Caco-2 (cell line): ENCODE data around the gene LRRC28. TPM values are rescaled to one million over a fixed set of nuclear protein-coding genes. Genes with fewer than 3 reads are reported as not detected.

Experiments used
- BruUV-seq: library from RNA; stranded (reverse); fragments of 400-500 nt; replicated peaks from 2 replicates; lab custom pipeline; 2021; lab: Mats Ljungman, UMichigan
- CTCF ChIA-PET: fragments of 300-600 bp; sonication (Branson Sonifier 250); formaldehyde crosslinking; loops from one replicate; lab custom pipeline; 2022; ENCODE audit warnings: antibody characterized with exemption; lab: Charles Lee
- POLR2A ChIA-PET: fragments of 300-600 bp; sonication (Branson Sonifier 250); formaldehyde crosslinking; loops from one replicate; lab custom pipeline; 2022; ENCODE audit warnings: antibody characterized with exemption; lab: Charles Lee
- DNase-seq, 2 experiments: peaks; one replicate each; pipeline versions ENCODE4 v3.0.0 to v3.0.0-alpha.2; 2020 to 2022
- H3K27me3 ChIP-seq: replicated peaks from 2 replicates; pipeline ENCODE4 v1.6.0; 2011; ENCODE audit warnings: low read length; ENCODE audit not compliant: control insufficient read depth, insufficient read depth
- H3K36me3 ChIP-seq: 2 replicates; pipeline ENCODE4 v1.5.1; 2011; ENCODE audit warnings: low read length; ENCODE audit not compliant: control insufficient read depth, insufficient read depth
- H3K4me1 ChIP-seq: fragments of 250-450 bp; sonication (Bioruptor Pico); 2 replicates; pipeline ENCODE4 v1.5.1; 2020; ENCODE audit warnings: mild to moderate bottlenecking
- H3K4me3 ChIP-seq: 2 replicates; pipeline ENCODE4 v1.5.1; 2011; ENCODE audit warnings: low read depth, mild to moderate bottlenecking, control low read depth, low read length
- H3K9me3 ChIP-seq: fragments of 250-450 bp; sonication (Bioruptor Pico); 2 replicates; pipeline ENCODE4 v1.5.1; 2020; ENCODE audit warnings: mild to moderate bottlenecking, moderate library complexity
- H3K27ac Mint-ChIP-seq: one replicate; pipeline ENCODE4 v1.8.0; 2022; ENCODE audit warnings: mixed read lengths; ENCODE audit not compliant: unreplicated experiment
- H3K27me3 Mint-ChIP-seq: one replicate; pipeline ENCODE4 v1.8.0; 2022; ENCODE audit warnings: mixed read lengths; ENCODE audit not compliant: insufficient read depth, unreplicated experiment
- H3K36me3 Mint-ChIP-seq: one replicate; pipeline ENCODE4 v1.8.0; 2022; ENCODE audit warnings: mild to moderate bottlenecking, mixed read lengths; ENCODE audit not compliant: insufficient read depth, unreplicated experiment
- H3K4me1 Mint-ChIP-seq: one replicate; pipeline ENCODE4 v1.8.0; 2022; ENCODE audit warnings: low read depth, mixed read lengths; ENCODE audit not compliant: unreplicated experiment
- H3K4me3 Mint-ChIP-seq: one replicate; pipeline ENCODE4 v1.8.0; 2022; ENCODE audit warnings: mild to moderate bottlenecking, moderate library complexity, mixed read lengths; ENCODE audit not compliant: unreplicated experiment
- H3K9me3 Mint-ChIP-seq: one replicate; pipeline ENCODE4 v1.8.0; 2022; ENCODE audit warnings: mixed read lengths; ENCODE audit not compliant: unreplicated experiment
- intact Hi-C: fragments of 100-400 bp; cut with micrococcal nuclease; formaldehyde crosslinking; loops from one replicate; pipeline ENCODE4 v1.10.0; 2022; ENCODE audit not compliant: unreplicated experiment
- total RNA-seq: library from RNA; stranded (reverse); gene quantifications from 2 replicates; pipeline ENCODE4 v1.2.3, GENCODE V29; 2022
- TF ChIP-seq, protein P1 (sequence below), 2 experiments: fragments of 200-600 bp in 1 of 2; IDR thresholded peaks; 1 replicate in 1 of 2; 2 replicates in 1 of 2; pipeline versions ENCODE4 v1.5.1 to v1.8.0; 2011 to 2022; ENCODE audit warnings: antibody characterized with exemption in 1 of 2, control low read depth in 1 of 2, inconsistent platforms in 1 of 2, low read depth in 1 of 2, low read length in 1 of 2, mild to moderate bottlenecking in 1 of 2, moderate library complexity in 1 of 2; ENCODE audit not compliant: insufficient read depth in 1 of 2, severe bottlenecking in 1 of 2, unreplicated experiment in 1 of 2

The LRRC28 gene
- total RNA-seq, 1 experiment from 2014 or later, result 17.8 TPM

- Mint-ChIP-seq H3K27ac (no peak overlapping the region), H3K27me3 (peaks cover 3% of the 10 kb centered on the region), H3K9me3 (no peaks in the 10 kb centered on the region), H3K36me3 (no peaks in the 10 kb centered on the region), H3K4me3 (no peak overlapping the region), H3K4me1 (no peaks in the 10 kb centered on the region)
- ChIA-PET POLR2A (no interaction called here), CTCF (no interaction called here)
- no TSS peak for BruUV-seq
- intact Hi-C loops, result no loop called here
- Histone ChIP-seq H3K4me1 (no peaks in the 10 kb centered on the region), H3K27me3 (no peaks in the 10 kb centered on the region), H3K9me3 (no peaks in the 10 kb centered on the region), H3K36me3 (no peaks in the 10 kb centered on the region), H3K4me3 (no peak overlapping the region)
- TF ChIP-seq, protein P1, sequence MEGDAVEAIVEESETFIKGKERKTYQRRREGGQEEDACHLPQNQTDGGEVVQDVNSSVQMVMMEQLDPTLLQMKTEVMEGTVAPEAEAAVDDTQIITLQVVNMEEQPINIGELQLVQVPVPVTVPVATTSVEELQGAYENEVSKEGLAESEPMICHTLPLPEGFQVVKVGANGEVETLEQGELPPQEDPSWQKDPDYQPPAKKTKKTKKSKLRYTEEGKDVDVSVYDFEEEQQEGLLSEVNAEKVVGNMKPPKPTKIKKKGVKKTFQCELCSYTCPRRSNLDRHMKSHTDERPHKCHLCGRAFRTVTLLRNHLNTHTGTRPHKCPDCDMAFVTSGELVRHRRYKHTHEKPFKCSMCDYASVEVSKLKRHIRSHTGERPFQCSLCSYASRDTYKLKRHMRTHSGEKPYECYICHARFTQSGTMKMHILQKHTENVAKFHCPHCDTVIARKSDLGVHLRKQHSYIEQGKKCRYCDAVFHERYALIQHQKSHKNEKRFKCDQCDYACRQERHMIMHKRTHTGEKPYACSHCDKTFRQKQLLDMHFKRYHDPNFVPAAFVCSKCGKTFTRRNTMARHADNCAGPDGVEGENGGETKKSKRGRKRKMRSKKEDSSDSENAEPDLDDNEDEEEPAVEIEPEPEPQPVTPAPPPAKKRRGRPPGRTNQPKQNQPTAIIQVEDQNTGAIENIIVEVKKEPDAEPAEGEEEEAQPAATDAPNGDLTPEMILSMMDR (IDR thresholded peaks at IDR 0.05; ENCODE audit: insufficient read depth in 1 of 2, low read depth in 1 of 2, low read length in 1 of 2, severe bottlenecking in 1 of 2, unreplicated experiment in 1 of 2), result no peak
- no peak for DNase-seq
Measured at GRCh38 chr15:99431661-99432091, 180.4 kb downstream of the LRRC28 start.

DNA sequence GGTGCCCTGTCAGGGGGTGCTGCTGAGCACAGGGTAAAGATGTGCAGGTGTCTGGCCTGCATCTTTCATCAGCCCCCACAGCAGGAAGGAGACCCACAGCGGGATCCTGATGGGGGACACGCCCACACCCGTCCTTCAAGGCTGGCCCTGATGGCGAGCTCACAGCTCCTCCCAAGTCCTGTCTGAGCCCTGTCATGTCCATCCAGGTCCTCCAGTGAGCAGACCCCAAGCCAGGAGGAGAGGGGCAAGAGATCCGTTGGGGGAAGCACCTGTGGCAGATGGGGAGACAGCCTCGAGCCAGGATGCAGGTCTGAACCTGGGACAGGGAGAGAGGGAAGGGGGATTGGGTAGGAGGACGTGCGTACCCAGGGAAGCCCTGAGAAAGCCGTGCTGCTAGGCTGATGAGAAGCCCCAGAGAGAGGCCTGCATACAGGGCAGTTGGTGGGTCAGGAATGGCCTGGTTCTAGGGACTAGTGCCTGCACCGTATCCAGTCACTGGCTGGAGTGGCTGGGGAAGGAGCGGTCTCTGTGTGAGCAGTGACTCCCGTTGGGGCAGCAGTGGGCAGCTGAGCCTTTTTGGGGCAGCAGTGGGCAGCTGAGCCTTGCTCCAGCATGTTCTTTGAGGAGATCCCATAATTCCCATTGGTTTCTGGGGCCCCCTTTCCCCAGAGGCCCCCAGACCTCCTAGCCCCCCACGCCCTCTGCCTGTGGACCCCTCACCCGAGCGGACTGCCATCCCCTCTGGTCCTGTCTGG is 181.2 kb downstream of the LRRC28 start:
- no peaks in the 10 kb centered on the region for H3K9me3 ChIP-seq
- no peaks in the 10 kb centered on the region for H3K27me3 ChIP-seq
- H3K4me3 Mint-ChIP-seq, result no peak overlapping the region
- no peak overlapping the region for H3K27ac Mint-ChIP-seq
- no peak for DNase-seq
- ChIA-PET POLR2A (no interaction called here), CTCF (no interaction called here)
- H3K4me3 ChIP-seq, result no peak overlapping the region
- no TSS peak for BruUV-seq
- H3K36me3 ChIP-seq, result no peaks in the 10 kb centered on the region
- TF ChIP-seq, protein P1 (IDR thresholded peaks at IDR 0.05; ENCODE audit: insufficient read depth in 1 of 2, low read depth in 1 of 2, low read length in 1 of 2, severe bottlenecking in 1 of 2, unreplicated experiment in 1 of 2), result no peak
- no peaks in the 10 kb centered on the region for H3K9me3 Mint-ChIP-seq
- peaks cover 4% of the 10 kb centered on the region for H3K36me3 Mint-ChIP-seq
- intact Hi-C loops, result no loop called here
- peaks cover 3% of the 10 kb centered on the region for H3K27me3 Mint-ChIP-seq
- H3K4me1 ChIP-seq, result no peaks in the 10 kb centered on the region
- H3K4me1 Mint-ChIP-seq, result no peaks in the 10 kb centered on the region

DNA sequence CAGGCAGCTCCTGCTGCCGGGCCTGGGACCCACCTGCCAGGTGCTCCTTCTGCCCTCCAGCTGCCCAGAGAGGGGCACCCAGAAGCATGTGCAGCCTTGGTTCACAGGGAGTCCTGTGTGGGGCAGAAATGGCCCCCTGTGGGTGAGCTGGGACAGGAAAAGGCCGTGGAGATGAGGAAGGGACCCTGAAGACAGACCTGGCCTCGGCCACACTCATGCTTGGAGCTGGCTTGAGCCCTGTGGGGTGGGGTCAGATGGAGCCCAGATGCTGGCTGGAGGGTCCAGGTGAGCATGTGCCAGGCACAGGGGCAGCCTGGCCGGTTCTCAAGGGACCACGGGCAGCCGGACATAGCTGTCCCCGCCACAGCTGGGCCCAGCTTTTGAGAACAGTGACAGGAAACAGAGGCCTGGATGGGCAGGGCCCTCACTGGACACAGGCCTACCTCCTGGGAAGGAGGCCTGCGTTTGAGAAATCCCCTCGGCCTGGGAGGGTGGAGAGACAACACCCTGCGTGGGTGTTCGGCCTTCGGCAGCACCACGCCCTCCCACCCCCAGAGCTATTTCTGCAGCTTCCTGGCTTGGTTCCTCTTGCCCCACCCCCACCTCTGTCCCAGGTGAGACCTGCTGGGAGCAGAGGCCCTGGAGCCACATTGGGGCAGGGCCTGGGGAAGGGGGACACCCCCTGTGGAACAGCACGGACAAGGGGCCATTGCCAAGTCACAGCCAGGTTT is 181.9 kb downstream of the LRRC28 start:
- Mint-ChIP-seq H3K4me1 (no peaks in the 10 kb centered on the region), H3K27ac (no peak overlapping the region), H3K27me3 (peaks cover 3% of the 10 kb centered on the region), H3K9me3 (no peaks in the 10 kb centered on the region), H3K36me3 (peaks cover 4% of the 10 kb centered on the region), H3K4me3 (no peak overlapping the region)
- POLR2A ChIA-PET, result no interaction called here
- DNase-seq, result no peak
- no peaks in the 10 kb centered on the region for H3K36me3 ChIP-seq
- H3K27me3 ChIP-seq, result no peaks in the 10 kb centered on the region
- TF ChIP-seq, protein P1 (IDR thresholded peaks at IDR 0.05; ENCODE audit: insufficient read depth in 1 of 2, low read depth in 1 of 2, low read length in 1 of 2, severe bottlenecking in 1 of 2, unreplicated experiment in 1 of 2), result no peak
- no peaks in the 10 kb centered on the region for H3K4me1 ChIP-seq
- no TSS peak for BruUV-seq
- intact Hi-C loops, result no loop called here
- no peak overlapping the region for H3K4me3 ChIP-seq
- CTCF ChIA-PET, result interaction anchor here (0.5 kb wide), 1 partner anchor 22 kb away, joined by 6 read pairs; no protein-coding TSS in a partner anchor
- H3K9me3 ChIP-seq, result no peaks in the 10 kb centered on the region
